GM12872 (cell line): ENCODE measurements around the gene LITAFD.

Experiments
- CTCF ChIP-seq: IDR thresholded peaks from 3 replicates; pipeline ENCODE4 v1.5.1; 2011; ENCODE audit warnings: low read depth, mild to moderate bottlenecking, low read length, moderate library complexity; ENCODE audit not compliant: insufficient read depth

Gene LITAFD

GRCh38 chr16:8901320-8901861 lies 19.2 kb downstream of the LITAFD start:
- no peak for TF ChIP-seq CTCF

- TF ChIP-seq CTCF = no peak
These were observed 20.9 kb downstream of the LITAFD start for GRCh38 chr16:8903004-8903403.

- no peak for TF ChIP-seq CTCF
These were observed 21.9 kb downstream of the LITAFD start for GRCh38 chr16:8904018-8904430.

- TF ChIP-seq CTCF = peak; percentile 69
These were observed 23.1 kb downstream of the LITAFD start for GRCh38 chr16:8905168-8905762.

GRCh38 chr16:8905795-8906591 lies 23.8 kb downstream of the LITAFD start:
- peak; percentile 48 for TF ChIP-seq CTCF

- no peak for TF ChIP-seq CTCF
These were observed 24.9 kb downstream of the LITAFD start for GRCh38 chr16:8907096-8907495.

- no peak for TF ChIP-seq CTCF
These were observed 26.8 kb downstream of the LITAFD start for GRCh38 chr16:8908810-8909468.
